Skin of body (tissue), 3 donors: Measurements from ENCODE around the gene GPR50. TPM values are rescaled to one million over a fixed set of nuclear protein-coding genes. Genes with fewer than 3 reads are reported as not detected.

Source experiments
- DNase-seq: peaks from one replicate; lab custom pipeline; 2025; lab: John Stamatoyannopoulos, UW
- small RNA-seq: library from RNA; depleted of rRNA; stranded (forward); fragments of <200 nt; gene quantifications from one replicate; pipeline ENCODE3, GENCODE V24; 2014; ENCODE audit warnings: low replicate concordance
- total RNA-seq: library from RNA; depleted of rRNA; stranded (reverse); fragments of >200 nt; gene quantifications from one replicate; pipeline ENCODE4 v1.2.3, GENCODE V29; 2014

Gene GPR50
- total RNA-seq, 1 donor from 2014 or later = not detected

DNA sequence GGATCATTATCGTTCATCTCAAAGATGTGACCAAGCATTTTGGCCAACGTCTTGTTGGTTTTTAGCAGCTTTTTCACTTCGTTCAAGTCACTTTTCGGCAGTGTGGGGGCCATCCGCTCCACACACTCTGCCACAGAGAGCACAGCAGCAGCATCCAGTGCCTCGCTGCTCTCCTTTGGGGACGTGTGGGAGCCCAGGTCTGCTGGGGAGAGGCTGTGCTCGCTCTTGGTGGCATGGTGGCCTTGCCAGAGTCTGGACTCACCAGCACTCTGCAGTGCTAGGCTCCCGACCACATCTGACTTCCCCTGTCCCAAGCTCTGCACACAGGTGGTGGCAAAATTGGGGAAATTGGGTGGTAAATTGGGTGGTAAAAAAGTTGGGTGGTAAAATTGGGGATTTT lies 50.6 kb downstream of the GPR50 start:
- DNase-seq = no peak

GRCh38 chrX:151227627-151228026 lies 51.2 kb downstream of the GPR50 start:
- no peak for DNase-seq

GRCh38 chrX:151228935-151229334 lies 52.6 kb downstream of the GPR50 start:
- no peak for DNase-seq

Small RNA genes lying within 50 kb of the gene (small RNA-seq; reads per million reads assigned to genes)
- gene MIR4330 = not detected

Other genes with a start within 250 kb of the GPR50 start
- 11.2 TPM for gene HMGB3, start 193.2 kb upstream of the GPR50 start, total RNA-seq
- gene VMA21, start 220.6 kb downstream of the GPR50 start, total RNA-seq = 28.7 TPM